A549 (cell line): ENCODE measurements around the gene IFI30. TPM values are rescaled to one million over a fixed set of nuclear protein-coding genes. Genes with fewer than 3 reads are reported as not detected.
"Not testable (repeated sequence)": the region's sequence is repeated elsewhere in the genome, so short reads cannot be mapped to it uniquely, and the experiment has no call there.

Experiments used
- ATAC-seq, 2 experiments: fragments of 200-7000 bp in 1 of 2; fragments of >200 bp in 1 of 2; cut with Nextera tagmentation in 1 of 2; cut with Tn5 transposase in 1 of 2; 3 replicates each; pipeline versions ENCODE4 v1.8.0 to v1.9.1; 2018 to 2020; ENCODE audit warnings: mild to moderate bottlenecking in 1 of 2, moderate library complexity in 1 of 2
- CTCF ChIA-PET: fragments of 300-600 bp; sonication (Branson Sonifier 250); formaldehyde crosslinking; extraction: SDS; loops from one replicate; lab custom pipeline; 2021; ENCODE audit warnings: antibody characterized with exemption, inconsistent platforms; lab: Yijun Ruan, JAX
- POLR2A ChIA-PET: fragments of 350-600 bp; formaldehyde crosslinking; extraction: SDS; loops from one replicate; lab custom pipeline; 2021; ENCODE audit warnings: antibody characterized with exemption, inconsistent platforms; lab: Yijun Ruan, JAX
- DNase-seq, 2 experiments: peaks; one replicate each; pipeline versions ENCODE4 v3.0.0 to v3.0.0-alpha.2; 2011 to 2016; ENCODE audit warnings: low read depth in 1 of 2, low spot score in 1 of 2
- FAIRE-seq: peaks from 2 replicates; lab custom pipeline; 2011; peaks lifted over from hg19 to GRCh38; lab: Jason Lieb, UNC
- H3K27ac ChIP-seq, 2 experiments: fragments of >200 bp; sonication (Bioruptor Twin); formaldehyde crosslinking; 3 replicates each; pipeline ENCODE4 v1.5.1; 2016 to 2017
- H3K4me1 ChIP-seq: fragments of >200 bp; sonication (Bioruptor Twin); formaldehyde crosslinking; 3 replicates; pipeline ENCODE4 v1.6.1; 2016
- H3K4me2 ChIP-seq: fragments of >200 bp; sonication (Bioruptor Twin); formaldehyde crosslinking; 3 replicates; pipeline ENCODE4 v1.6.1; 2016
- H3K4me3 ChIP-seq: fragments of >200 bp; sonication (Bioruptor Twin); formaldehyde crosslinking; 3 replicates; pipeline ENCODE4 v1.5.1; 2016
- H3K9me3 ChIP-seq: fragments of >200 bp; sonication (Bioruptor Twin); formaldehyde crosslinking; 3 replicates; pipeline ENCODE4 v1.6.1; 2016
- CBX2 ChIP-seq: fragments of 200-600 bp; sonication (generic); IDR thresholded peaks from 2 replicates; pipeline ENCODE4 v1.6.1; 2016; ENCODE audit warnings: low read depth, mild to moderate bottlenecking, borderline replicate concordance
- CBX8 ChIP-seq: fragments of 200-600 bp; sonication (generic); IDR thresholded peaks from 2 replicates; pipeline ENCODE4 v1.6.1; 2016
- FOXS1 ChIP-seq: fragments of 250-450 bp; sonication (Bioruptor Pico); IDR thresholded peaks from 2 replicates; pipeline ENCODE4 v1.5.0; 2020; ENCODE audit warnings: mild to moderate bottlenecking, moderate library complexity
- HMGXB4 ChIP-seq: fragments of 250-450 bp; sonication (Bioruptor Pico); IDR thresholded peaks from 2 replicates; pipeline ENCODE4 v1.5.0; 2021; ENCODE audit warnings: mild to moderate bottlenecking, moderate library complexity, borderline replicate concordance
- HOXB13 ChIP-seq: fragments of 250-450 bp; sonication (Bioruptor Pico); IDR thresholded peaks from 2 replicates; pipeline ENCODE4 v1.5.0; 2020; ENCODE audit warnings: low read depth, mild to moderate bottlenecking, moderate library complexity
- KDM1A ChIP-seq: fragments of 200-600 bp; sonication (generic); IDR thresholded peaks from 2 replicates; pipeline ENCODE4 v1.6.1; 2016; ENCODE audit warnings: low read depth, mild to moderate bottlenecking
- KDM5A ChIP-seq: fragments of 200-600 bp; sonication (generic); IDR thresholded peaks from 2 replicates; pipeline ENCODE4 v1.6.1; 2016; ENCODE audit warnings: antibody characterized with exemption, mild to moderate bottlenecking
- MAFK ChIP-seq: fragments of 450-650 bp; IDR thresholded peaks from 2 replicates; pipeline ENCODE4 v1.6.1; 2014; ENCODE audit not compliant: partially characterized antibody
- MAX ChIP-seq: IDR thresholded peaks from 2 replicates; pipeline ENCODE4 v1.6.1; 2012
- PBX3 ChIP-seq: IDR thresholded peaks from 2 replicates; pipeline ENCODE4 v1.6.1; 2012
- RAD21 ChIP-seq, 2 experiments: fragments of >200 bp in 1 of 2; sonication (Bioruptor Twin) in 1 of 2; formaldehyde crosslinking in 1 of 2; IDR thresholded peaks in 1 of 2; conservative IDR thresholded peaks in 1 of 2; 2 replicates in 1 of 2; 3 replicates in 1 of 2; pipeline ENCODE4 v1.6.1; 2012 to 2018; ENCODE audit warnings: inconsistent platforms in 1 of 2
- RNF2 ChIP-seq: fragments of 200-600 bp; sonication (generic); IDR thresholded peaks from 2 replicates; pipeline ENCODE4 v1.6.1; 2016; ENCODE audit warnings: low read depth, mild to moderate bottlenecking, antibody characterized with exemption, moderate library complexity, borderline replicate concordance
- TP53 ChIP-seq: fragments of 250-450 bp; sonication (Bioruptor Pico); IDR thresholded peaks from 2 replicates; pipeline ENCODE4 v1.5.0; 2021; ENCODE audit warnings: mild to moderate bottlenecking, moderate library complexity
- USF2 ChIP-seq: fragments of 450-650 bp; IDR thresholded peaks from 2 replicates; pipeline ENCODE4 v1.6.1; 2014; ENCODE audit warnings: antibody characterized with exemption
- WGBS: methylation state at CpG from one replicate; pipeline ENCODE4 v1.1.6; 2017; ENCODE audit errors: missing lambda C conversion rate; 5-methylcytosine and 5-hydroxymethylcytosine counted together
- polyA plus RNA-seq, 4 experiments: library from polyadenylated mRNA; depleted of rRNA in 3 of 4; stranded (reverse); fragments of >200 nt; fragmentation: RNase III in 1 of 4; extraction: RNeasy Plus Mini Kit Qiagen cat#74134 plus additional on column Dnase treatment in 1 of 4; gene quantifications; 2 replicates in 3 of 4; 3 replicates in 1 of 4; pipeline ENCODE4 v1.2.3, GENCODE V29; 2011 to 2017
- TF ChIP-seq, protein P1 (sequence below): fragments of 250-450 bp; sonication (Bioruptor Pico); IDR thresholded peaks from 2 replicates; pipeline ENCODE4 v1.5.0; 2020; ENCODE audit warnings: low read depth, mild to moderate bottlenecking, moderate library complexity

Gene IFI30
- polyA plus RNA-seq, 2 of the 4 experiments (the other 2 are of a cell fraction): 11.2 to 13.5 TPM

GRCh38 chr19:18157465-18158063 lies 16.0 kb upstream of the IFI30 start:
- Histone ChIP-seq H3K4me2 (peak overlapping the region; percentile 64), H3K4me1 (peaks cover 29% of the 10 kb centered on the region), H3K27ac (peak overlapping the region; percentile 57 to 79; a peak in 4 of 6 replicates), H3K4me3 (no peak overlapping the region), H3K9me3 (no peaks in the 10 kb centered on the region)
- ATAC-seq (no peak), DNase-seq (no peak), FAIRE-seq (no peak)
- 68% methylated on average over 14 of the region's 18 CpGs for WGBS
- POLR2A ChIA-PET: no interaction called here
- CTCF ChIA-PET: no interaction called here
- TF ChIP-seq MAX (no peak), MAFK (no peak), PBX3 (no peak), RNF2 (no peak), TP53 (CRISPR knock-in tag) (no peak), FOXS1 (CRISPR knock-in tag) (no peak), USF2 (no peak)
- TF ChIP-seq, protein P1, sequence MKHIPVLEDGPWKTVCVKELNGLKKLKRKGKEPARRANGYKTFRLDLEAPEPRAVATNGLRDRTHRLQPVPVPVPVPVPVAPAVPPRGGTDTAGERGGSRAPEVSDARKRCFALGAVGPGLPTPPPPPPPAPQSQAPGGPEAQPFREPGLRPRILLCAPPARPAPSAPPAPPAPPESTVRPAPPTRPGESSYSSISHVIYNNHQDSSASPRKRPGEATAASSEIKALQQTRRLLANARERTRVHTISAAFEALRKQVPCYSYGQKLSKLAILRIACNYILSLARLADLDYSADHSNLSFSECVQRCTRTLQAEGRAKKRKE: no peak

- Histone ChIP-seq H3K9me3 (no peaks in the 10 kb centered on the region), H3K4me3 (no peak overlapping the region), H3K4me2 (no peak overlapping the region), H3K27ac (no peak overlapping the region), H3K4me1 (peaks cover 29% of the 10 kb centered on the region)
- 89% methylated on average over 4 of the region's 4 CpGs for WGBS
- ChIA-PET CTCF (interaction anchor here (0.6 to 1.6 kb wide), 2 partner anchors 45 to 144 kb away, joined by 3 read pairs; no protein-coding TSS in a partner anchor), POLR2A (no interaction called here)
- DNase-seq: no peak
- ATAC-seq: no peak
- TF ChIP-seq KDM5A (no peak), KDM1A (0 out of 2 replicates have a peak, but pooled peaks have one; percentile 19)
- no peak for FAIRE-seq
Measured at GRCh38 chr19:18158467-18158866, 15.1 kb upstream of the IFI30 start.

GRCh38 chr19:18159059-18159616 lies 14.5 kb upstream of the IFI30 start:
- WGBS: 81% methylated on average over 6 of the region's 6 CpGs
- H3K4me3 ChIP-seq, DNase-seq, POLR2A ChIA-PET, H3K4me2 ChIP-seq, H3K9me3 ChIP-seq, ATAC-seq, H3K27ac ChIP-seq, FAIRE-seq: not testable (repeated sequence)
- CTCF ChIA-PET: interaction anchor here (1.4 to 1.6 kb wide), 2 partner anchors 36 to 46 kb away, joined by 3 to 4 read pairs; no protein-coding TSS in a partner anchor
- H3K4me1 ChIP-seq: peaks cover 27% of the 10 kb centered on the region

DNA sequence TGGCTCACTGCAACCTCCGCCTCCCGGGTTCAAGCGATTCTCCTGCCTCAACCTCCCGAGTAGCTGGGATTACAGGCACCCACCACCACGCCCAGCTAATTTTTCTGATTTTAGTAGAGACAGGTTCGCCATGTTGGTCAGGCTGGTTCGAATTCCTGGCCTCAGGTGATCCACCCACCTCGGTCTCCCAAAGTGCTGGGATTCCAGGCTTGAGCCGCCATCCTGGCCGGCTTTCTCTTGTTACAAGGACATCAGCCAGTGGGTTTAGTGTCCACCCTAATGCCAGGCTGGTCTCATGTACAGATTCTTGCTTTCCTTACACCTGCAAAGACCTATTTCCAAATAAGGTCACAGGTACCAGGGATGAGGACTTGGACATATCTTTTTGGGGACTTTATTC lies 13.8 kb upstream of the IFI30 start:
- no peak for TF ChIP-seq CBX8
- no peak for TF ChIP-seq RAD21 (conservative IDR thresholded peaks at IDR 0.05 in 1 of 2, IDR thresholded peaks at IDR 0.05 in 1 of 2)
- TF ChIP-seq HMGXB4 (CRISPR knock-in tag): no peak
- TF ChIP-seq HOXB13 (CRISPR knock-in tag): no peak
- no peak for TF ChIP-seq CBX2
- no peak for TF ChIP-seq KDM5A
- 95% methylated on average over 10 of the region's 10 CpGs for WGBS
- ChIA-PET POLR2A (no interaction called here), CTCF (interaction anchor here (1.0 to 2.4 kb wide), 10 partner anchors 8 to 50 kb away, joined by 3 to 20 read pairs (median 4); no protein-coding TSS in a partner anchor)
- Histone ChIP-seq H3K4me3 (no peak overlapping the region), H3K27ac (no peak overlapping the region), H3K4me1 (peaks cover 22% of the 10 kb centered on the region), H3K4me2 (no peak overlapping the region), H3K9me3 (no peaks in the 10 kb centered on the region)
- FAIRE-seq (no peak), DNase-seq (no peak), ATAC-seq (no peak)
